ENCODE measurements around the gene TBC1D25.
A peak's percentile ranks its signal among the peaks of the same experiment; 100 is the strongest.

TBC1D25 gene

GRCh38 chrX:48539345-48540027 lies at the start of gene TBC1D25:
TBC1D25 (plus strand) TSS chrX:48539714; CDS start chrX:48539798, 84 bp downstream.
- peak; percentile 42 for TF ChIP-seq CTCF (IDR thresholded peaks at IDR 0.05; ENCODE audit: low read depth, low read length, missing control alignments)
- H3K4me3 ChIP-seq (ENCODE audit: low read depth, low read length): peak within 1 kb of the TSS; percentile 60
- peak; percentile 93 for DNase-seq (ENCODE audit: low read depth)

- no peak overlapping the region for H3K4me3 ChIP-seq (ENCODE audit: low read depth, low read length)
- TF ChIP-seq CTCF (IDR thresholded peaks at IDR 0.05; ENCODE audit: low read depth, low read length, missing control alignments): no peak
- no peak for DNase-seq (ENCODE audit: low read depth)
These were observed 49.6 kb upstream of the TBC1D25 start for GRCh38 chrX:48489892-48490291.

GRCh38 chrX:48490661-48491060 lies 48.9 kb upstream of the TBC1D25 start:
- no peak for TF ChIP-seq CTCF (IDR thresholded peaks at IDR 0.05; ENCODE audit: low read depth, low read length, missing control alignments)
- H3K4me3 ChIP-seq (ENCODE audit: low read depth, low read length): no peak overlapping the region
- DNase-seq (ENCODE audit: low read depth): no peak

- no peak for TF ChIP-seq CTCF (IDR thresholded peaks at IDR 0.05; ENCODE audit: low read depth, low read length, missing control alignments)
- no peak overlapping the region for H3K4me3 ChIP-seq (ENCODE audit: low read depth, low read length)
- DNase-seq (ENCODE audit: low read depth): no peak
These were observed 47.7 kb upstream of the TBC1D25 start for GRCh38 chrX:48491809-48492208.

GRCh38 chrX:48492293-48492910 lies 47.1 kb upstream of the TBC1D25 start:
- H3K4me3 ChIP-seq (ENCODE audit: low read depth, low read length): no peak overlapping the region
- DNase-seq (ENCODE audit: low read depth): no peak
- no peak for TF ChIP-seq CTCF (IDR thresholded peaks at IDR 0.05; ENCODE audit: low read depth, low read length, missing control alignments)

GRCh38 chrX:48493890-48494364 lies 45.6 kb upstream of the TBC1D25 start:
- no peak for DNase-seq (ENCODE audit: low read depth)

More at GRCh38 chrX:48493890-48494364, 45.6 kb upstream of the TBC1D25 start:
- no peak overlapping the region for H3K4me3 ChIP-seq (ENCODE audit: low read depth, low read length)
- TF ChIP-seq CTCF (IDR thresholded peaks at IDR 0.05; ENCODE audit: low read depth, low read length, missing control alignments): no peak
